Activated naive CD4-positive, alpha-beta T cell treated with anti-CD3 and anti-CD28 coated beads for 36 hours (primary cell): ENCODE results near the gene UBR1. TPM values are rescaled to one million over a fixed set of nuclear protein-coding genes. Genes with fewer than 3 reads are reported as not detected.

Experiments
- CTCF ChIA-PET: fragments of 350-600 bp; sonication (Branson Sonifier 250); formaldehyde crosslinking; loops from one replicate; lab custom pipeline; 2021; ENCODE audit warnings: antibody characterized with exemption; lab: Charles Lee
- DNase-seq: peaks from one replicate; pipeline ENCODE4 v3.0.0-alpha.2; 2020
- H3K27ac Mint-ChIP-seq: one replicate; pipeline ENCODE4 v1.8.0; 2021; ENCODE audit warnings: mild to moderate bottlenecking, mixed read lengths
- H3K27me3 Mint-ChIP-seq: one replicate; pipeline ENCODE4 v1.8.0; 2021; ENCODE audit warnings: low read depth, mixed read lengths
- H3K36me3 Mint-ChIP-seq: one replicate; pipeline ENCODE4 v1.8.0; 2021; ENCODE audit warnings: low read depth, mixed read lengths
- H3K4me1 Mint-ChIP-seq: one replicate; pipeline ENCODE4 v1.8.0; 2021; ENCODE audit warnings: low read depth, mixed read lengths
- H3K4me3 Mint-ChIP-seq: one replicate; pipeline ENCODE4 v1.8.0; 2021; ENCODE audit warnings: mild to moderate bottlenecking, moderate library complexity, mixed read lengths
- H3K9me3 Mint-ChIP-seq: one replicate; pipeline ENCODE4 v1.8.0; 2021; ENCODE audit warnings: mixed read lengths
- intact Hi-C: fragments of 100-400 bp; cut with micrococcal nuclease; formaldehyde crosslinking; loops from one replicate; pipeline ENCODE4 v1.15.1; 2023
- total RNA-seq, 2 experiments: library from RNA; stranded (reverse); gene quantifications; one replicate each; pipeline ENCODE4 v1.2.3, GENCODE V29; 2021

The UBR1 gene
- total RNA-seq, 2 experiments from 2014 or later, result 25.2 to 25.9 TPM

- H3K4me1 Mint-ChIP-seq, result peaks cover 28% of the 10 kb centered on the region
- no peak for DNase-seq
Observed at GRCh38 chr15:43091859-43092258, 14.0 kb downstream of the UBR1 start.

GRCh38 chr15:43086551-43086950 is 19.3 kb downstream of the UBR1 start:
- intact Hi-C loops, result no loop called here
- Mint-ChIP-seq H3K4me3 (no peak overlapping the region), H3K9me3 (no peaks in the 10 kb centered on the region), H3K36me3 (peaks cover 29% of the 10 kb centered on the region), H3K4me1 (peaks cover 14% of the 10 kb centered on the region), H3K27ac (no peak overlapping the region), H3K27me3 (no peaks in the 10 kb centered on the region)
- CTCF ChIA-PET, result no interaction called here
- no peak for DNase-seq

More at GRCh38 chr15:43091859-43092258, 14.0 kb downstream of the UBR1 start:
- H3K27me3 Mint-ChIP-seq, result no peaks in the 10 kb centered on the region
- H3K4me3 Mint-ChIP-seq, result no peak overlapping the region
- H3K27ac Mint-ChIP-seq, result no peak overlapping the region
- intact Hi-C loops, result no loop called here
- H3K9me3 Mint-ChIP-seq, result no peaks in the 10 kb centered on the region
- CTCF ChIA-PET, result no interaction called here
- peaks cover 15% of the 10 kb centered on the region for H3K36me3 Mint-ChIP-seq

- Mint-ChIP-seq H3K4me1 (peaks cover 14% of the 10 kb centered on the region), H3K9me3 (no peaks in the 10 kb centered on the region), H3K36me3 (peaks cover 29% of the 10 kb centered on the region), H3K27ac (no peak overlapping the region), H3K27me3 (no peaks in the 10 kb centered on the region), H3K4me3 (no peak overlapping the region)
- intact Hi-C loops, result no loop called here
- CTCF ChIA-PET, result no interaction called here
- no peak for DNase-seq
Observed at GRCh38 chr15:43085921-43086320, 19.9 kb downstream of the UBR1 start.

GRCh38 chr15:43082509-43082908 is 23.3 kb downstream of the UBR1 start:
- Mint-ChIP-seq H3K4me1 (peaks cover 19% of the 10 kb centered on the region), H3K36me3 (peaks cover 35% of the 10 kb centered on the region), H3K27me3 (no peaks in the 10 kb centered on the region), H3K4me3 (no peak overlapping the region), H3K27ac (no peak overlapping the region), H3K9me3 (no peaks in the 10 kb centered on the region)
- DNase-seq, result no peak
- intact Hi-C loops, result no loop called here
- CTCF ChIA-PET, result no interaction called here

- CTCF ChIA-PET, result no interaction called here
- Mint-ChIP-seq H3K9me3 (no peaks in the 10 kb centered on the region), H3K36me3 (peaks cover 33% of the 10 kb centered on the region), H3K27me3 (no peaks in the 10 kb centered on the region), H3K27ac (no peak overlapping the region), H3K4me1 (peaks cover 12% of the 10 kb centered on the region), H3K4me3 (no peak overlapping the region)
- DNase-seq, result no peak
- intact Hi-C loops, result no loop called here
Observed at GRCh38 chr15:43081283-43081682, 24.6 kb downstream of the UBR1 start.

GRCh38 chr15:43071451-43071850 is 34.4 kb downstream of the UBR1 start:
- intact Hi-C loops, result no loop called here
- Mint-ChIP-seq H3K9me3 (no peaks in the 10 kb centered on the region), H3K4me1 (no peaks in the 10 kb centered on the region), H3K4me3 (no peak overlapping the region), H3K27me3 (no peaks in the 10 kb centered on the region), H3K36me3 (peaks cover 31% of the 10 kb centered on the region), H3K27ac (no peak overlapping the region)
- DNase-seq, result no peak
- CTCF ChIA-PET, result no interaction called here

GRCh38 chr15:43070893-43071292 is 34.9 kb downstream of the UBR1 start:
- H3K9me3 Mint-ChIP-seq, result no peaks in the 10 kb centered on the region
- no peaks in the 10 kb centered on the region for H3K27me3 Mint-ChIP-seq
- no peaks in the 10 kb centered on the region for H3K4me1 Mint-ChIP-seq
- intact Hi-C loops, result no loop called here
- DNase-seq, result no peak
- CTCF ChIA-PET, result no interaction called here
- peaks cover 35% of the 10 kb centered on the region for H3K36me3 Mint-ChIP-seq
- H3K27ac Mint-ChIP-seq, result no peak overlapping the region
- no peak overlapping the region for H3K4me3 Mint-ChIP-seq

- H3K9me3 Mint-ChIP-seq, result no peaks in the 10 kb centered on the region
- intact Hi-C loops, result no loop called here
- no peaks in the 10 kb centered on the region for H3K27me3 Mint-ChIP-seq
- H3K36me3 Mint-ChIP-seq, result peaks cover 36% of the 10 kb centered on the region
- no peak for DNase-seq
- CTCF ChIA-PET, result interaction anchor here (0.6 kb wide), 1 partner anchor 1005 kb away, joined by 3 read pairs; no protein-coding TSS in a partner anchor
- H3K4me1 Mint-ChIP-seq, result no peaks in the 10 kb centered on the region
- no peak overlapping the region for H3K4me3 Mint-ChIP-seq
- no peak overlapping the region for H3K27ac Mint-ChIP-seq
Observed at GRCh38 chr15:43070249-43070648, 35.6 kb downstream of the UBR1 start.

- DNase-seq, result peak; percentile 14
- intact Hi-C loops, result no loop called here
Observed at GRCh38 chr15:43067717-43068461, 37.9 kb downstream of the UBR1 start.

GRCh38 chr15:43056696-43057095 is 49.1 kb downstream of the UBR1 start:
- intact Hi-C loops, result no loop called here
- Mint-ChIP-seq H3K4me1 (no peaks in the 10 kb centered on the region), H3K27ac (no peak overlapping the region), H3K4me3 (no peak overlapping the region), H3K36me3 (peaks cover 28% of the 10 kb centered on the region), H3K9me3 (no peaks in the 10 kb centered on the region), H3K27me3 (no peaks in the 10 kb centered on the region)
- CTCF ChIA-PET, result no interaction called here
- DNase-seq, result no peak

More at GRCh38 chr15:43067717-43068461, 37.9 kb downstream of the UBR1 start:
- H3K36me3 Mint-ChIP-seq, result peaks cover 31% of the 10 kb centered on the region
- H3K4me1 Mint-ChIP-seq, result no peaks in the 10 kb centered on the region
- H3K4me3 Mint-ChIP-seq, result no peak overlapping the region
- H3K27me3 Mint-ChIP-seq, result no peaks in the 10 kb centered on the region
- CTCF ChIA-PET, result no interaction called here
- H3K27ac Mint-ChIP-seq, result no peak overlapping the region
- no peaks in the 10 kb centered on the region for H3K9me3 Mint-ChIP-seq

GRCh38 chr15:43052860-43053259 is 53.0 kb downstream of the UBR1 start:
- no peaks in the 10 kb centered on the region for H3K9me3 Mint-ChIP-seq
- H3K27ac Mint-ChIP-seq, result no peak overlapping the region
- intact Hi-C loops, result no loop called here

GRCh38 chr15:43048935-43049334 is 56.9 kb downstream of the UBR1 start:
- Mint-ChIP-seq H3K4me3 (no peak overlapping the region), H3K9me3 (no peaks in the 10 kb centered on the region), H3K27ac (no peak overlapping the region), H3K27me3 (no peaks in the 10 kb centered on the region), H3K4me1 (no peaks in the 10 kb centered on the region), H3K36me3 (peaks cover 26% of the 10 kb centered on the region)
- no peak for DNase-seq
- CTCF ChIA-PET, result no interaction called here
- intact Hi-C loops, result no loop called here

More at GRCh38 chr15:43052860-43053259, 53.0 kb downstream of the UBR1 start:
- Mint-ChIP-seq H3K27me3 (no peaks in the 10 kb centered on the region), H3K4me3 (no peak overlapping the region), H3K36me3 (peaks cover 30% of the 10 kb centered on the region), H3K4me1 (no peaks in the 10 kb centered on the region)
- CTCF ChIA-PET, result no interaction called here
- no peak for DNase-seq

- CTCF ChIA-PET, result no interaction called here
- H3K4me1 Mint-ChIP-seq, result no peaks in the 10 kb centered on the region
- H3K36me3 Mint-ChIP-seq, result peaks cover 30% of the 10 kb centered on the region
- peaks cover 3% of the 10 kb centered on the region for H3K9me3 Mint-ChIP-seq
- H3K27me3 Mint-ChIP-seq, result no peaks in the 10 kb centered on the region
- DNase-seq, result no peak
- no peak overlapping the region for H3K27ac Mint-ChIP-seq
- no peak overlapping the region for H3K4me3 Mint-ChIP-seq
- intact Hi-C loops, result no loop called here
Observed at GRCh38 chr15:43046484-43046883, 59.4 kb downstream of the UBR1 start.
